ELF-1 (cell line): Measurements from ENCODE around the gene DHRS12.
A peak's percentile ranks its signal among the peaks of the same experiment; 100 is the strongest.

ENCODE experiments used
- DNase-seq: peaks from one replicate; pipeline ENCODE4 v3.0.0-alpha.2; 2016; ENCODE audit warnings: low read depth, low spot score

The DHRS12 gene, protein sequence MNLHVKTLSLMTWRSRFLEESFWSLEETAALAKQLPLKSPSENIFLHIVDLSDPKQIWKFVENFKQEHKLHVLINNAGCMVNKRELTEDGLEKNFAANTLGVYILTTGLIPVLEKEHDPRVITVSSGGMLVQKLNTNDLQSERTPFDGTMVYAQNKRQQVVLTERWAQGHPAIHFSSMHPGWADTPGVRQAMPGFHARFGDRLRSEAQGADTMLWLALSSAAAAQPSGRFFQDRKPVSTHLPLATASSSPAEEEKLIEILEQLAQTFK

DNA sequence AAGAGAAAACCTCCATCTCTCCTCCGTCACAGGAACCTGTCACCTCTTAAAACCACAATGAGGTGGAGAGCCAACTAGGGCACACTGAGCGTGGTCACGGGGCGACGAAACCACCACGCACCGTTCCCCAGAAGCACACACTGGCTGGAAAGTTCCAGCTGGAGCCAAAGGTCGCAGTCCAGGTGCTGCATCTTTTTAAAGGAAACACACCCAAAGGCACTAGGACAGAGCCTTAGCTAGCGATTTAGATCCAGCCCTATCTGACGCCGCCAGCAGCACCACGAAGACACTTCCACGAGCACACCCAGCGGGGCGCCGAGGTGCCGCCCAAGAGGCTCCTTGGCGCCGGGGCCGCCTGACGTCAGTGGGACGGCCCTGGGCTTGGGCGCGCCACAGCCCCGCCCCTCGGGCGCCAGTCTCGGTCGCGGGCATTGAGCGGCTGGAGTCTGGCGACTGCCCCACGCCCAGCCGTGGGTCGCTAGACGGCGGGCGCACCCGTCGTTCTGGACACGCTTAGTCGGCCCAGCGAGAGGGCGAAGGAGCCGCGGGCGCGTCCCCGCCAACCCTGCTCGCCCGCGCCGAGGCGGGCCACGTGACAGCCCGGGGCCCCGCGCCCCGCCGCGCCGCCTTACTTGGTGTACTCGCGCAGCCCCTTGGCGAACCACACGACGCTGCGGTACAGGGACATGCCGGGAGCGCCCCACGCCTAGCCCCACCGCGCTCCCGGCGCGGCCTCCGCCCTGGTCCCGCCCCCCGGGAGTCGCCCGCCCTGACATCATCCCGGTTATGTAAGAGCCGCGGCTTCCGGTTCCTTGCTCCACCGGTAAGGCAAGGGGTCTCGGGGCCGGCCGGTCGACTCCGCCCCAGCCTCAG, at the start of gene DHRS12:
Gene DHRS12, minus strand, starts transcription at position 742 of the 873 bp plus-strand sequence. CDS start 4,504 bp downstream, outside the sequence.
- DNase-seq, result peak; percentile 83

DNA sequence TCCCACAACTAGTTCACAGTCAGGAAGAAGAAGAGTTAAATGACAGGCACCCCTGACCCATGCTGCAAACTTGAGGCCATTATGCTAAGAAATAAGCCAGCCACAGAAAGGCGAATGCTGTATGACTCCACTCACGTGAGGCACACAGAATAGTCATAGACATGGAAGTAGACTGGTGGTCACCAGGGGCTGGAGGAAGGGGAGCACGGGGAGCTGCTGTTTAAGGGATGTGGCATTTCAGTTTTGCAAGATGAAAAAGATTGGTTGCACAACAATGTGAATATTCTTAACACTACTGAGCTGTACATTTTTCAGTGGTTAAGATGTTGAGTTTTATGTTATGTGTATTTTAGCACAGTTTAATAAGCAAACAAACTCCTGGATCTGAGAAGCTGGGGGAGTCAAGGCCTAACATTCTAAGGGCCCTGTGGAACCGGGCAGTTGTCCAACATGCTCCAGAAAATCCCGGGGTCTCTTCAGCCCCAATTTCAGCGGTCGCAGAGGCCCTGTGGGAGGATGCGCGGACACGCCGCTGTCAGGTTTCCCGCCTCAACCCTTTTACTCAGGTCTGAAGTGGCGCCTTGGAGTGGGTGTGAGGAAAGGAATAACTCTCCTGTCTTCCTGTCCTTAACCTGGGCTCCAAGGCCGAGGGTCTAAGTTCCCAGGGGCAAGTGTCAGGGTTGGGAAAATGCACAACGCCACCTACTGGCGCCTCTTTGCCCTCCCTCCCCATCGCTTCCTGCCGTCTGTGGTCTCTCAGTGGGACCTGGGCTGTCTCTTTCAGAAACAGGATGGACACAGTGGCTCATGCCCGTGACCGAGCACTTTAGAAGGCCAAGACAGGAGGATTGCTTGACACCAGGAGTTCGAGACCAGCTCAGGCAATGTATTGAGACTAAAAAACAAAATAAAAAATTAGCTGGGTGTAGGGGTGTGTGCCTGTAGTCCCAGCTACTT, 45.5 kb upstream of the DHRS12 start:
- peak; percentile 91 for DNase-seq

DNA sequence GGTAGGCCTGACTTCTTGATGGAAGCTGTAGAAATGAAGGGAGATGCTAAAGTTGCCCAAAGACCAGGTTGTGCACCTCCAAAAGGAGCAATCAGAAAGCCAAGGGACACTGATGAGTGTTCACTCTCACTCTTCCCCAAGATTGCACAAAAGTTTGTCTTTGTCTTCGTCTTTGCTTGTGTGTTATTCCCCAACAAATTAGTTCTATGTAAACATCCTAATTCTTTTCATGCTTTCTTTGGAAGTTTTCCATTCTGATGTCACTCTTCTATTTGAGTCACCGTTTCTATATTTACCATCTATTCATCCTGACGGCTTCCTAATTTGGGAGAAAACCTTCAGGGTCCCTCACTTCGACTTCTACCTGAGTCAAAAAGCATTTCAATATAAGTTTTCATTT, 44.7 kb upstream of the DHRS12 start:
- no peak for DNase-seq

DNA sequence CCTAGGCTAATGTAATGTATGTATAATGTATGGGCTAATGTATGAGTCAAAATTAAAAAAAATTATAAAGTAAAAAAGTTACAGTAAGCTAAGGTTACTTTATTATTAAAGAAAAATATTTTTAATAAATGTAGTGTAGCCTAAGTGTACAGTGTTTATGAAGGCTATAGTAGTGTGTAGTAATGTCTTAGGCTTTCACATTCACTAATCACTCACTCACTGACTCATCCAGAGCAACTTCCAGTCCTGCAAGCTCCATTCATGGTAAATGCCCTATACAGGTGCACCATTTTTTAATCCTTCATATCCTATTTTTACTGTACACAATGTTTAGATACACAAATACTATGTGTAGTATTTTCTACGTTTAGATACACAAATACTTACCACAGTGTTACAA, 42.8 kb upstream of the DHRS12 start:
- no peak for DNase-seq

DNA sequence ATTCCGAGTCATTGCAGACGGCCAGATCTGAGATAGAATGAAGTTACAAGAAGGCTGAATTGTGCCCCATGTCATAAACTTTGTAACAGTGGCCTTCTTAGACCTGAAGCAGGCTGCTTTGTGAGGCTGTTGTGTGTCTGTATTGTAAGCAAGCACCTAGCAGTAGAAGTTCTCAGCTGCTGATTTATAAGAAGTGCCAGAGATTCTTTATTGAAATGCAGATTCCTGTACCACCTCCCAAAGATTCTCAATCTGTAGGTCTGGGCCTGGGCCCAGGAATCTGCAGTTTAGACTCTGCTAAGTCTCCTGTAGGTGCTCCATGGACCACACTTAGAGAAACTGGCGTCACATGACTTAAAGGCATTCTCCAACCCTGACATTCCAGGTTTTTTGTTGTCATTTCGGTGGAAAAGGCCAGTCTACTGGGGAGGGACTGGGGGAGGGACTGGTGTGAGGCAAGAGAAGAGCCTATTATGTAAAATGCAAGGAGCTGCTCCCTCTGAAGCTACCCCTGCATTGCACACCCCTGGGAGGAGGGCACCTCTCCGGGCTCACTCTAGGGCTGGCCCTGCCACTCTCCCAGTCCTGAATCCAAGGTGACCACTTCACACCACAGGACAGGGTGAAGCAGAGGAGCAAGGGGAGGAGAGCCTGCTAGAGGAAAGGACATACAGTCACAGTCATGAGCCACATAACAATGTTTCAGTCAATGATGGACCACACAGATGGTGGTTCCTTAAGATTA, 41.8 kb upstream of the DHRS12 start:
- no peak for DNase-seq

DNA sequence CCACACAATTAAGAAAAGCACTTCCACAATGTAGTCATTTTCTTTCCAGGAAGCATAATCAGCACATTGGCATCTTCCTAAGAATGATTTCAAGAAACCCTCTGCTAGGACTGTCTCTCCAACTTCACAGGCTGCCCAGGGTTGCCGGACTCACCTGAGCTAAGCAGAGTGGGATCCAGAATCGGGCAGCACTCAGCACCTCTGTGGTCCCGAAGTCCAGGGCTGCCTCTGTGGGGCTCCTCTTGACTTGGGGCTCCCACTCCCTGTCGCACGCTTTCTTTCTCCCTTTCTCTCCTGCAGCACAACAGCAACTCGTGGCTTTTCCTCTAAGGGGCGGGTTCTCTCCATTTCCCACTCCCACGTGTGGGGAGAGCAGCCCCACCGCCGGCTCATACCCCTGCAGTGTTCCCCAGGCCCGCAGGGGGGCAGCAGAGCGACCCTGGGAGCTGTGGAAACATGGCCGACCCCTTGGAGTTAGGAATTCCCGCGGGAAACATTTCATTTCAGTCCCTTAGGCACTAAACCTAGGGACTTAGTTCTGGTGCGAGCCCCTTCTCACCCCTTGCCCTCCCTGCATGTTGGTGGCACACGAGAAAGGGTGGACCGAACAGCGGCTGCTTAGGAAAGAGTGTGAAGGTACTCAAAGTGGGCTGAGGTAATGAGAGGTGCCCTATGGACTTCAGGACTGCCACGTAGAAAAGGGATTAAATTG, 41.1 kb upstream of the DHRS12 start, which contains the start of gene TMEM272:
Gene TMEM272, minus strand, starts transcription at position 316 of the 712 bp plus-strand sequence. CDS start 6,647 bp downstream, outside the sequence.
- peak; percentile 83 for DNase-seq

DNA sequence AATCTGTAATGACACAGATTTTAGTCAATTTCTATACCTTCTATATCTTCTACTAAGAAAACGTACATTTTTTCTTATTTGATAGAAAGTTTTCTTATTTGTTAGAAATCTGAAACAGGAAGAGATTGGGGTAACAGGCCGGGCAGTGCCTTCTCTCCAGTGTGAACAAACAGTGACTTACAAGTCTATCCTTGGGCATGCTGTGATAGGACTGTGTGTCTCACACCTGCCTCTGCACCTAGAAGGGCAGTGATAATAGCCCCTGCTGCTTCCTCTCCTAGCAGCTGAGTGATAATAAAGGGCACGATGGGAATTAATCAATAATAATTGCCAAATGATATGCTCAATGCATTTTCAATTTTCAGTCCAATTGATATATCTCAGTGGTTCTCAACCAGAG, 39.6 kb upstream of the DHRS12 start:
- no peak for DNase-seq

DNA sequence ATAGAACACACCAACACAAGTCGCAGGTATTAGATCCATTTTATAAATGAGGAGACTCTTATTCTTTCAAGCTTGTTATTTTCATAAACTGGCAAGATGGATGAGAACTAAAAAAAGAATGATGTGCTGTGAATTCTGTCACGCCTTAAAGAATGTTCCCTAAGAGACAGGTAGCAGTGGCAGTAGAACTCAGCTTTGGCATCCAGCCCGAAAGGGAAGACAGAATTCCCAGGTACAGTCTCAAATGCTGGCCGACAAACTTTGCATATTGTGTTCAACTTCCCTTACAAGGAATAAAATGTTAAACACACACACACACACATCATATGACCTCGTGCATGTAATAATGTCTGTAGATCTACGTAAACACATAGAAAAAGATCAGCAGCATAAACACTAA, 37.8 kb upstream of the DHRS12 start:
- DNase-seq, result no peak

DNA sequence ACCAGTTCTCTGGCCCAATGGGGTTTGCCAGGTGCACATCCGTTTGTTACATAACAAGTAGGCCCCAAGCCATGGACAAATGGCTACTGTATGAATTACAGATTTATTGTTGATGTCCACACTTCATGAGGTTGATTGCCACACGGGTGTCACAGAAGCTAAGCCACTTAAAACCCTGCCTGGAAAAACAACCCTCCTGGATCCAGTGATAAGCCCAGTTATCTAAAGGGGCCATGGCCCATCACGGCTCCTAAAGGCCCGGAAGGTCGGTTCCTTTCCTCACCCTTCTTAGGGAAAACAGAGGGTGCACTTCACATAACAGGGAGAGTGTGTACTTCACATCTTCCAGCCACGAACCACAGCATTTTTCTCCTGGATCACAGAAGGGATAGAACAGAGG, 37.0 kb upstream of the DHRS12 start:
- no peak for DNase-seq

DNA sequence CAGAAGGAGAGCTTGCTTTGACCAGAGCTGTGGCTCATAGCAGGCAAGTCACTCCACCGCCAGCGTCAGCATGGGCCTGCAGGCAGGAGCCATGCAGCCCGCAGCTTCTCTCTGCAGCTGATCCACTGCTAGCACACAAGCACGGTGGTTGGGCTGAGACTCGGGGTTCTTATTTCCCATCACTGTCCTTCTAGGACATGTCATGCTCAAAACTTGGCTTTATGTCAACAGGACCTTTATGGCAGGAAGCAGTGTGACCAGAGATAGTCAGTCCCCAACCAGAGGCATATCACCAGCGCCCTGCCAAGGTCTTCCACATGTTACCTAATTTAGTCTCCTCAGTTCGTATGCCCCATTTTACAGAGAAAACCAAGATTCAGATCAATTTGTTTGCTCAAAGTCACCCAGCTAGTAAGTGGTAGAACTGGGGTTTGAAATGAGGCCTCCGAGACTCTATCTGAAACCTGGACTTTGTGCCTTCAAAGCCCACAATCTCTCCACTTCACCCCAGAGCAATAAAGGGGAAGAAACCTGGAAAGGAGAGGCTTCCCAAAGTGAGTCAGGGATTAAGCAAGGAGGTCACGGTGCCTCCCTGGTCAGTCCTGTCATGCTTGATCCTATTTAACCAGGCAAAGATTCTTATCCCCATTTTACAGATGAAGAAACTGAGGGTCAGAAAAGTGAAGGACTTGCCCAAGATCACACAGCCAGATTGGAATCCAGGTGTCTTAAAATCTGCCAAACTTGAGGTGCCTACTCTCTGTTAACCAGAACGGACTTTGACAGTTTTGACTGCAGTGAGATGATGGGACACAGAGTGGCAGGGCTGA, 36.0 kb upstream of the DHRS12 start:
- no peak for DNase-seq

DNA sequence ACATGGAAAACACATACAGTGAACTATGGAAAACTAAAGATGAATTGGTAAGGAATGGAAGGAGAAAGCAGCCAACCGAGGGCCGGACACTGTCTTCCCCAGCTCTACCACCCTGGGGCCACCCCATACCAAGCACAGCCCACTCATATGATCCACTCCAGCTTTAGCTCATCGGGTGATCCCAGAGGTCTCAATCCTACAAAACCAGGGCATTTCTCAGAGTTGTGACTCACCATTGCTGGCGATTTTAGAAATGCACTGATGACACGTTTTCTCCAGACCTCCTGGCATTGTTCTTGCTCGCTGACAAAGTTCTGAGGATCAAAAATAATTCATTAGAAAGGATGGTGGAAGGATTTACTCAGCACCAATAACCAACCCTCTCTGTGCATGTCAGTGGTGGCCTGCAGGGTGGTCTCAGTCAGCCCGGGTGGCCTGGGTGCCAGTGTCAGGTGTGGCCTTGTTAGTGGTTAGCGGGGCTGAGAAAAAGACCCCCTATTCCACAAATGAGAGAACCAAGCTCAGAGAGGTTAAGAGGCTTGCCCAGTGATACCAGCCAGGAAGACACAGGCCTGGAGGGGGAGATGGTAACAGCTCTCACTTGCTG, 34.4 kb upstream of the DHRS12 start:
- no peak for DNase-seq

DNA sequence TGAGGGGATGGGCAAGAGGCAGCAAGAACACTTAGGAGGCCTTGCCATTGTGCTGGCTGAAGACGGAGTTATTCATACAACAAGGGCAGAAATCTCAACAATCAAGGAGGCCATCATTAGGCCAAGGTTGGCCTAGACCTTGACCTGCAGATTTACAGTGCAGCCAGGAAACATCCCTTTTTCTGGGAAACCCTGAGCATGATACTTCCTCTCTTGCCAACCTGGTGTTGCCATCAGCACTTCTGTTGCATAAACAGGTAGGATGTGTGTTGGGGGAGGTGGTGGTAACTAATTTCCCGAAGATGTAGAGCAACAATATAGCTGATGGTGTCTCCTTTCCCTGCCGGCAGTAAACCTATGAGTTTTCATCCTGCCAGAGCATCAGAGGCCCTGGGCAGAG, 33.1 kb upstream of the DHRS12 start:
- DNase-seq, result no peak

DNA sequence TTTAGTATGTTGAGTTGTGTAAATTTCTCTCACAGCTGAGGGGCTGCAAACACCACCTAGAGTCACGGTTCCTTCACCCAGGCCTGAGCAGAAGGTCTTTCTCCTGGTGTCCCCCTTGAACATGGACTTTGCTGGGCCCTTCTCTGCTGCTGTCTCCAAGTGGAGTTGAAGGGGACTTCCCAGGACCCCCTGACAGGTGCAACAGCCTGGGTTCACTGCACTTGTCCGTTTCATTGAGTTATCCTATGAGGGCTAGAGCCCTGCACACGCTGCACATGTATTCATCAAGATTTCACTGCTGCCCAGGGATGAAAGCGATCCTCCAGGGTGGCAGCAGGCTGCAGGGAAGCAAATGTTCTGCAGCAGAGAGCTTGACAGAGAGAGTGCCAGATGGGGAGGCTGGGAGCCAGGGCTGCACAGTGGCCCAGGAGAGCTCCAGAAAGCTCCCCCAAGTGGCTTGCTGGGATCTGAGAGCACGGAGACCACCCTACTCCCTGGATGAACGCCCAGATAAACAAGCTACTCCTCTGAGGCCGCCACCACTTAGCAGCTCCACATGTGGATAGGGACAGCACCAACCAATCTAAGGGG, 30.7 kb upstream of the DHRS12 start:
- DNase-seq, result no peak

DNA sequence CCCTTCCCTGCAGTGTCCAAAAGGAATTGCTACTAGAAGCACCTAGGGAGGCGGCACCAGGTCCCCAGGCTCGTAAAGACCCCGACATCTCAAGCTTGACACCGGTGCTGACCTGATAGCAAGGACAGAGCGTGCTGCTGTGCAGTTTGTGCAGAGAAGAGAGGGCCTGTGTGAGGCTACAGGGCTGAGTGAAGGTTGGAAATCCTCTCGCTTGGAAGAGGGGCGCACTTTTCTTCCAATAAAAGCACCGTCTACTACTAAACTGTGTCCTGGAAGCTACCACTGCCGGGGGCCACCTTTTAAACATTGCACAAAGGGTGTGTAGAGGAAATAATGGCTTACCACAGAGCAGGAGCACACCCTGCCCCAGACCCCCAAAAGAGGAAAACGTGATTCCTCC, 30.0 kb upstream of the DHRS12 start:
- no peak for DNase-seq

DNA sequence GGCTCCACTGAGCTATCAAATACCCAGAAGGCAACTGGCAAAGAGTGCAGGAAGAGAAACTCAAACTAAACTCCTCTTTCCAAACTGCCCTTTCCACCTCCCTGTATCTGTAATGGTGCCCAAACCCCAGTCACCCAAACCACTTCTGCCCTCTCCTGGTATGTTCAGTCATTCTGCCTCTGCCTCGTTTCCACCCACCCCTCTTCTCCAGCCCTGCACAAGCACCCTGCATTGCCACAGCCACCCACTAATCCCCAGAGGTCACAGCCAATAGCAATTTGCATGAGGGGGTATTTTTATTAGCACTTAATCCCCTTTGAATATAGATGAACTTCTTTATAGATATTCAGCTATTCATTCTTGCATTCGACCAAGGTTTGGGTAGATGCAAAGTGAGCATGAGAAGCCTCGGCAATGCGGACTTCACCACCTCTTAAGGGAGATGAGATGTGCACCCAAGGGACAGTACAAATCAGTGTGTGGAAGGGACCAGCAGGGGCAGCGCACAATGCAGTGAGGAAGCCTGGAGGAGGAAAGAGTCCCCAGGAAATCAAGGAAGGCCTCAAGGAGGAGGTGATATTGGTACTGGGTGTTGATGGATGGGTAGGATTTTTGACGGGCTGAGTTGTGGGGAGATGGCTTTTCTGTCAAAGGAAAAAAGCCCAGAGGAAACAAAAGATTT, 28.6 kb upstream of the DHRS12 start:
- peak; percentile 36 for DNase-seq

DNA sequence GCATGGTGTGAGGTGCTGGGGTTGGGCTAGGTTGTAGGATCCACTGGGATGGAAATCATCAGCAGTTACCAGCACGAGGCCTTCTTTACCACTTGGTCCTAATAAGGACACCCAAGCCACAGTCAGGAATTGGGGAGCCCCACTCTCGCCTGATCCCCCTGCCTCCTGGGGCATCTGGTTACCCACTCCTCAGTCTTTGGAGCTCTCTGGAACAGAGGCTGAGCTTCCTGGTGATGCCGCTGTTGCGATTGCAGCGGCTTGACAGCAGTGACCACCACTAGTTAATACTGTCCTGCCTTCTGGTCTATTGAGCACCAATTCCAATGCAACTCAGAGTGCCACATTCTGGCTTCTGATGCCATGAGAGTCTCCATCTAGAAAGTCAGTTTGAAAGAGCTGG, 27.6 kb upstream of the DHRS12 start:
- DNase-seq, result no peak

DNA sequence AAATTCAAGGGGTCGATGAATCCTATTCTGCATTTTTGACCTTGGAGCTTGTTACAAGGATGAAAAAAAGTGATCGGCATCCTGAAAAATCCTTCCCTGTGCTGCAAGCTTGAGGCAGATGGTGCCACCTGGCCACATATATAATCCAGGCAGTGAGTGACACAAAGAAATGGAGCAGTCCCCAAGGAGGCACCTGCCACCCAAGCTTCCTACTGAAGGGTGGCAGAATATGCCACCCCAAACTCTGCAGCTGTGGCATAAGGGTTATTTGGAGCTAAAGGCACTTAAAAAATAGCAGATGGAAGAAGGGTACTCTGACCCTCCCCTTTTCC, 25.6 kb upstream of the DHRS12 start:
- no peak for DNase-seq
